Uterus (tissue), 2 donors: ENCODE results near the gene SPRING1.

ENCODE experiments used
- CTCF ChIP-seq, 4 experiments: fragments of 200-600 bp in 2 of 4; fragments of 450-650 bp in 2 of 4; sonication (generic) in 2 of 4; IDR thresholded peaks; one replicate each; pipeline ENCODE4 v1.5.1; 2016 to 2019; ENCODE audit warnings: antibody characterized with exemption in 4 of 4, mild to moderate bottlenecking in 2 of 4, moderate library complexity in 1 of 4
- POLR2A ChIP-seq, 2 donors: fragments of 450-650 bp; IDR thresholded peaks; one replicate each; pipeline ENCODE4 v1.6.1; 2016; ENCODE audit warnings: antibody characterized with exemption in 2 of 2, mild to moderate bottlenecking in 1 of 2, moderate library complexity in 1 of 2

DNA sequence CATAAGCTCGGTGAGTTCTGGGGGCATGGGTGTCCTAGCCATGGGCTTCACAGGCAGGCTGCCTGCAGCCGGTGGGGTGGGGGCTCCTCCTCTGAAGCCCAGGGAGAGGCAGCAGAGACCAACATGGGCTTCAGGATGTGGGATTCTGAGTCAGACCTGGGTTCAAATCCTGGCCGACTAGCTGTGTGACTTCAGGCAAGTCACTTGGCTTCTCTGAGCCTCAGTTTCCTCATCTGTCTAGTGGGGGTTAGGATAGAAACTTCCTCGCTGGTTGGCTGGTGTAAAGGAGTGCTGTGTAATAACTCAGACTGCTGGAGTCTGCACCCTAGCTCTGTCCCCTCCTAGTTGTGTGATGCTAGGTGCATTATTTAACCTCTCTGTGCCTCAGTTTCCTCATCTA, 12.4 kb upstream of the SPRING1 start:
- TF ChIP-seq POLR2A (IDR thresholded peaks at IDR 0.05): no peak
- no peak for TF ChIP-seq CTCF (IDR thresholded peaks at IDR 0.05)
